Measurements from ENCODE around the gene MYF6. TPM values are rescaled to one million over a fixed set of nuclear protein-coding genes. Genes with fewer than 3 reads are reported as not detected.

The MYF6 gene
- total RNA-seq, 1 donor from 2014 or later = 0.97 TPM

DNA sequence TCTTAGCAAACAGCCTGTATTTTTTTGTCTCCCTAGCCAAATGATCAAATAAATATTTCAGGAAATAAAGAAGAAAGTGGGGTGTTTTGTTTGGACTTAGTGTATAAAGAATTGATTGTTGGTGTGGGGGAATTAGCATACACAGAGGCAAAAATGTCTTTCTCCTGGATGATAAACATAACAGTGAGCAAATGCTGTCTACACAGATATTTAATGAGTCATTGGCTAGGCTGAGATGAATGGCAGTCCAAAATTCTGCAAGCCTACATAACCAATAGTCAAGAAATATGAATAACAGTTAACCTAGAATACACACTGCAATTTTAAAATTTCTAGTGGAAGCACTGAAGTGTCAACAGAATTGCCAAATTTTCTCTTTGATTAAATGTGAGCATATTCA is 45.0 kb downstream of the MYF6 start:
- Histone ChIP-seq H3K79me2 (ENCODE audit: low read depth) (no peaks in the 10 kb centered on the region), H3K4me3 (no peak overlapping the region), H3K27ac (no peak overlapping the region), H3K4me1 (no peaks in the 10 kb centered on the region), H3K27me3 (no peaks in the 10 kb centered on the region), H3F3A (ENCODE audit: low read depth) (no peaks in the 10 kb centered on the region), H2AFZ (replicated peaks) (no peak overlapping the region), H3K36me3 (no peaks in the 10 kb centered on the region), H4K20me1 (ENCODE audit: low read depth) (no peaks in the 10 kb centered on the region), H3K9me3 (ENCODE audit: low read depth) (no peaks in the 10 kb centered on the region), H3K4me2 (no peak overlapping the region), H3K9ac (no peak overlapping the region)
- Mint-ChIP-seq H3K4me3 (no peak overlapping the region), H3K27me3 (ENCODE audit: insufficient read depth, low read depth) (no peaks in the 10 kb centered on the region), H3K27ac (no peak overlapping the region), H3K4me1 (peaks cover 7% of the 10 kb centered on the region), H3K9me3 (no peaks in the 10 kb centered on the region), H3K36me3 (no peaks in the 10 kb centered on the region)
- DNase-seq (ENCODE audit: low spot score) = no peak
- no peak for TF ChIP-seq EZH2phosphoT487 (IDR thresholded peaks at IDR 0.05)
- no peak for TF ChIP-seq CTCF (IDR thresholded peaks at IDR 0.05)
- TF ChIP-seq EZH2 (IDR thresholded peaks at IDR 0.05) = no peak

DNA sequence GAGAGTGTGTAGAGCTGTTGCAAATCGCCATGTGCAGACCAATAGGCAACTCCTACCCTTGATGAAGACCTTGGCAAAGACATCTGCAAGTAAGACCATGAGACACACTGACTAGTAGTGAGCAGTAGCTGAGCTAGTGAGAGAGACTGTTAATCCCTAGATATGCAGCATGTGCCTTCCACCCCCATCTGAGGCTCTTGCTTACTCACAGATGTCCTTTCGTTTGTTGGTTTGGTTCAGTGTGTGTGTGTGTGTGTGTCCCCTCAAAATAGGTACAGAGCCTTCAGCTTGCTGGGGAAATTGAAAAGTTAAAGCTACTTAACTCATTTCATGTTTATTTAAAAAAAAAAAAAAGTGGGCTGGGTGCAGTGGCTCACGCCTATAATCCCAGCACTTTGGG is 46.8 kb downstream of the MYF6 start:
- no peaks in the 10 kb centered on the region for H3K36me3 ChIP-seq
- H3K4me1 Mint-ChIP-seq = no peaks in the 10 kb centered on the region
- H3K4me2 ChIP-seq = no peak overlapping the region
- no peaks in the 10 kb centered on the region for H3K9me3 Mint-ChIP-seq
- peaks cover 2% of the 10 kb centered on the region for H3K27me3 Mint-ChIP-seq (ENCODE audit: insufficient read depth, low read depth)
- no peak overlapping the region for H3K9ac ChIP-seq
- no peak for DNase-seq (ENCODE audit: low spot score)
- no peak overlapping the region for H3K27ac ChIP-seq
- no peaks in the 10 kb centered on the region for H4K20me1 ChIP-seq (ENCODE audit: low read depth)
- no peaks in the 10 kb centered on the region for H3K9me3 ChIP-seq (ENCODE audit: low read depth)
- H2AFZ ChIP-seq (replicated peaks) = no peak overlapping the region
- no peaks in the 10 kb centered on the region for H3K79me2 ChIP-seq (ENCODE audit: low read depth)
- no peaks in the 10 kb centered on the region for H3K27me3 ChIP-seq
- no peak overlapping the region for H3K4me3 Mint-ChIP-seq
- H3K4me1 ChIP-seq = no peaks in the 10 kb centered on the region
- no peaks in the 10 kb centered on the region for H3F3A ChIP-seq (ENCODE audit: low read depth)
- H3K36me3 Mint-ChIP-seq = no peaks in the 10 kb centered on the region
- H3K4me3 ChIP-seq = no peak overlapping the region
- TF ChIP-seq EZH2phosphoT487 (IDR thresholded peaks at IDR 0.05) = no peak
- TF ChIP-seq CTCF (IDR thresholded peaks at IDR 0.05) = no peak
- TF ChIP-seq EZH2 (IDR thresholded peaks at IDR 0.05) = no peak
- no peak overlapping the region for H3K27ac Mint-ChIP-seq

DNA sequence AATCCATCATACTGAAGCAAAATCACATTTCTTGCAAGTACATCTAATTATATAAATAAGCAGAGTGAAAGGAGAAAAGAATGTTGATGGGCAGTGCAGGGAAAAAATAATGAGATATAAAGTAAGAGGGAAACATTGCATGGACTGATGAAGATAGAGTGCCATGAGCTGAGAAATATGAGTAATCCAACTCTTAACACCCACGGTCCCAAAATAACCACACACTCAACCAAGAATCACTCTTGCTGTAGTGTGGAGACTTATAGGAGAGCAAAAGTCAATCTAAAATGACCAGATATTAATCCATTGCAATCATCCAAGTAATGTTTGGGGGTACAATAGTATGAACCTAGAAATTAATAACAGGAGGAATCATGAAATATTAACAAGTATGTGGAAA is 49.4 kb downstream of the MYF6 start:
- H3K27ac ChIP-seq = no peak overlapping the region
- H3K4me3 ChIP-seq = no peak overlapping the region
- Mint-ChIP-seq H3K27me3 (ENCODE audit: insufficient read depth, low read depth) (peaks cover 2% of the 10 kb centered on the region), H3K27ac (no peak overlapping the region), H3K9me3 (no peaks in the 10 kb centered on the region), H3K4me3 (no peak overlapping the region), H3K36me3 (no peaks in the 10 kb centered on the region), H3K4me1 (no peaks in the 10 kb centered on the region)
- H3K4me1 ChIP-seq = no peaks in the 10 kb centered on the region
- H3K4me2 ChIP-seq = no peak overlapping the region
- no peaks in the 10 kb centered on the region for H3K9me3 ChIP-seq (ENCODE audit: low read depth)
- no peak overlapping the region for H2AFZ ChIP-seq (replicated peaks)
- H3K27me3 ChIP-seq = no peaks in the 10 kb centered on the region
- H3K79me2 ChIP-seq (ENCODE audit: low read depth) = no peaks in the 10 kb centered on the region
- H3K36me3 ChIP-seq = no peaks in the 10 kb centered on the region
- H3K9ac ChIP-seq = no peak overlapping the region
- no peaks in the 10 kb centered on the region for H4K20me1 ChIP-seq (ENCODE audit: low read depth)
- H3F3A ChIP-seq (ENCODE audit: low read depth) = no peaks in the 10 kb centered on the region
- no peak for DNase-seq (ENCODE audit: low spot score)
- TF ChIP-seq EZH2phosphoT487 (IDR thresholded peaks at IDR 0.05) (no peak), CTCF (IDR thresholded peaks at IDR 0.05) (no peak), EZH2 (IDR thresholded peaks at IDR 0.05) (no peak)

Other genes with a start within 250 kb of the MYF6 start
- not detected in 2 replicates for gene MYF5, start 9.3 kb downstream of the MYF6 start, total RNA-seq (ENCODE audit: low replicate concordance)
- gene LIN7A, start 230.3 kb downstream of the MYF6 start, total RNA-seq (ENCODE audit: low replicate concordance) = 18.3 and 31.7 TPM in 2 replicates

Measured in neural progenitor cell (in vitro differentiated cells).